HL-60 (cell line): ENCODE results near the gene SLC9C1.

Source experiments
- DNase-seq, 2 experiments: peaks; one replicate each; pipeline ENCODE4 v3.0.0-alpha.2; 2010 to 2020; ENCODE audit warnings: low read depth in 1 of 2, low spot score in 1 of 2
- H3K27ac ChIP-seq: fragments of 250-450 bp; sonication (Bioruptor Pico); replicated peaks from 2 replicates; pipeline ENCODE4 v1.5.1; 2020; ENCODE audit warnings: mild to moderate bottlenecking, moderate library complexity
- H3K27me3 ChIP-seq: fragments of 250-450 bp; sonication (Bioruptor Pico); 2 replicates; pipeline ENCODE4 v1.5.1; 2021; ENCODE audit warnings: mild to moderate bottlenecking, moderate library complexity; ENCODE audit not compliant: insufficient read depth, poor library complexity, severe bottlenecking
- H3K4me3 ChIP-seq: replicated peaks from 2 replicates; pipeline ENCODE4 v1.5.1; 2011; ENCODE audit warnings: mild to moderate bottlenecking, control low read depth, low read length; ENCODE audit not compliant: insufficient read depth
- CTCF ChIP-seq: IDR thresholded peaks from one replicate; pipeline ENCODE4 v1.5.1; 2011; ENCODE audit warnings: low read length, control low read depth, inconsistent platforms; ENCODE audit not compliant: insufficient read depth
- GABPA ChIP-seq: IDR thresholded peaks from 2 replicates; pipeline ENCODE4 v1.6.1; 2012; ENCODE audit warnings: low read depth
- POLR2AphosphoS5 ChIP-seq: IDR thresholded peaks from 2 replicates; pipeline ENCODE4 v1.6.1; 2012; ENCODE audit warnings: low read depth
- REST ChIP-seq: IDR thresholded peaks from 2 replicates; pipeline ENCODE4 v1.6.1; 2012; ENCODE audit warnings: low read depth; ENCODE audit not compliant: insufficient replicate concordance
- SPI1 ChIP-seq: IDR thresholded peaks from 2 replicates; pipeline ENCODE4 v1.6.1; 2012; ENCODE audit warnings: low read depth, mild to moderate bottlenecking, borderline replicate concordance

The SLC9C1 gene

GRCh38 chr3:112140584-112140983 lies 153.4 kb downstream of the SLC9C1 start:
- Histone ChIP-seq H3K27me3 (no peaks in the 10 kb centered on the region), H3K4me3 (no peak overlapping the region), H3K27ac (no peak overlapping the region)
- TF ChIP-seq GABPA = no peak
- no peak for TF ChIP-seq CTCF
- TF ChIP-seq POLR2AphosphoS5 = no peak
- TF ChIP-seq SPI1 = no peak
- TF ChIP-seq REST = no peak
- no peak for DNase-seq

GRCh38 chr3:112138219-112138969 lies 155.6 kb downstream of the SLC9C1 start:
- DNase-seq = no peak
- H3K27ac ChIP-seq = no peak overlapping the region
- no peaks in the 10 kb centered on the region for H3K27me3 ChIP-seq
- TF ChIP-seq GABPA = no peak
- peak; percentile 70 for TF ChIP-seq SPI1
- H3K4me3 ChIP-seq = no peak overlapping the region

- DNase-seq = no peak
- H3K4me3 ChIP-seq = no peak overlapping the region
- no peak overlapping the region for H3K27ac ChIP-seq
- TF ChIP-seq SPI1 (no peak), CTCF (no peak), POLR2AphosphoS5 (no peak), GABPA (no peak)
- no peaks in the 10 kb centered on the region for H3K27me3 ChIP-seq
Measured at GRCh38 chr3:112137781-112138180, 156.2 kb downstream of the SLC9C1 start.

GRCh38 chr3:112136959-112137693 lies 156.9 kb downstream of the SLC9C1 start:
- H3K27ac ChIP-seq = no peak overlapping the region
- peak in 1 of 2 experiments; percentile 46 for DNase-seq
- TF ChIP-seq SPI1 (no peak), GABPA (no peak), CTCF (peak; percentile 36)
- H3K27me3 ChIP-seq = no peaks in the 10 kb centered on the region
- H3K4me3 ChIP-seq = no peak overlapping the region

- no peak overlapping the region for H3K27ac ChIP-seq
- H3K27me3 ChIP-seq = no peaks in the 10 kb centered on the region
- TF ChIP-seq GABPA = no peak
- no peak for TF ChIP-seq SPI1
- no peak for TF ChIP-seq POLR2AphosphoS5
- TF ChIP-seq CTCF = no peak
- TF ChIP-seq REST = no peak
- DNase-seq = no peak
- no peak overlapping the region for H3K4me3 ChIP-seq
Measured at GRCh38 chr3:112136046-112136445, 158.0 kb downstream of the SLC9C1 start.
